Stimulated activated CD4-positive, alpha-beta T cell treated with anti-CD3 and anti-CD28 coated beads, Interleukin-4, amount 100 ng/mL, for 48 hours (primary cell): ENCODE data around the gene CCDC152.

Experiments used
- DNase-seq, 2 donors: peaks; one replicate each; pipeline ENCODE4 v3.0.0-alpha.2; 2020; ENCODE audit warnings: low read depth in 2 of 2

The CCDC152 gene

GRCh38 chr5:42781584-42781983 lies 25.0 kb downstream of the CCDC152 start:
- DNase-seq: no peak

- no peak for DNase-seq
Measured at GRCh38 chr5:42784132-42784531, 27.5 kb downstream of the CCDC152 start.

- no peak for DNase-seq
Measured at GRCh38 chr5:42785756-42786155, 29.1 kb downstream of the CCDC152 start.

GRCh38 chr5:42787073-42787472 lies 30.5 kb downstream of the CCDC152 start:
- no peak for DNase-seq

GRCh38 chr5:42787845-42788244 lies 31.2 kb downstream of the CCDC152 start:
- DNase-seq: no peak

- no peak for DNase-seq
Measured at GRCh38 chr5:42791151-42791550, 34.5 kb downstream of the CCDC152 start.

GRCh38 chr5:42798284-42799240 lies 41.9 kb downstream of the CCDC152 start:
- no peak for DNase-seq

GRCh38 chr5:42799241-42799608 lies 42.6 kb downstream of the CCDC152 start:
- DNase-seq: no peak

GRCh38 chr5:42799668-42800114 lies 43.1 kb downstream of the CCDC152 start:
- DNase-seq: no peak

- no peak for DNase-seq
Measured at GRCh38 chr5:42800748-42801330, 44.2 kb downstream of the CCDC152 start.

- no peak for DNase-seq
Measured at GRCh38 chr5:42801516-42802166, 45.0 kb downstream of the CCDC152 start.

- no peak for DNase-seq
Measured at GRCh38 chr5:42804717-42805339, 48.2 kb downstream of the CCDC152 start.

GRCh38 chr5:42806004-42806700 lies 49.5 kb downstream of the CCDC152 start:
- DNase-seq: no peak

GRCh38 chr5:42806701-42807262 lies 50.2 kb downstream of the CCDC152 start:
- no peak for DNase-seq

GRCh38 chr5:42807722-42808447 lies 51.3 kb downstream of the CCDC152 start:
- no peak for DNase-seq

- no peak for DNase-seq
Measured at GRCh38 chr5:42808888-42809611, 52.4 kb downstream of the CCDC152 start.

GRCh38 chr5:42810834-42811590 lies 54.4 kb downstream of the CCDC152 start:
- no peak for DNase-seq

GRCh38 chr5:42811591-42812446 lies 55.2 kb downstream of the CCDC152 start, which contains the start of gene SELENOP:
TSS of gene SELENOP (minus strand) at chr5:42811892. CDS start at chr5:42808353, 3,539 bp downstream.
- no peak for DNase-seq
